ENCODE data around the gene ZNF200.

GRCh38 chr16:3174618-3175148, 60.3 kb downstream of the ZNF200 start:
- no peak for TF ChIP-seq CTCF (IDR thresholded peaks at IDR 0.05)
- TF ChIP-seq POLR2A (IDR thresholded peaks at IDR 0.05): no peak
- no peak for TF ChIP-seq EP300 (IDR thresholded peaks at IDR 0.05)
